Measurements from ENCODE around the gene OR8J3.

Gene OR8J3

DNA sequence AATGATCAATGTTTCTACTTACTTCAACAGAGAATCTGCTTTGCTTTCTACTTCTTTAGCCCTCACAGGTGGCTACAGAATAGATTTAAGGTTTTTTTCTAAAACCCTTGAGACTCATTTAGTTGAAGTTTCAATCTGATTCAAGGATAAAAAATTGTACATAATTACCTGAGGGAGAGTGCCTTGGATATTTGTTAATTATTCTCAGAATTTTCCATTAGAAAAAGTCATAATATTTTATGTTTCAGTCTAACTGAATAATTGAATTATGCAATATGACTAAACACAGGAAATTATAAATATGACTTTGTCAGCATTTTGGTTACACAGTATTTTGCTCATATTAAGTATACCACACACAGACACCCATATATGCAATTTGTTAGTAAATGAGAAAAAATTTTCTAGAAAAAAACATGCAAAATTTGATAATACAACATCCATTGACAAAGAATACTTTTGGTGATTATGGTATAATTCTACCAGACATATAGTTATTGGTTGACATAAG is at the start of gene OR8J3:
Gene OR8J3, minus strand, starts transcription at position 51 of the 511 bp plus-strand sequence. CDS start 2,483 bp downstream, outside the sequence.
- DNase-seq (ENCODE audit: low read depth, low spot score): no peak
- no peak within 1 kb of the TSS for H3K4me3 ChIP-seq (ENCODE audit: low read depth, low read length)
- ChIA-PET POLR2A (no interaction called here), CTCF (no interaction called here)
- TF ChIP-seq, protein P1, sequence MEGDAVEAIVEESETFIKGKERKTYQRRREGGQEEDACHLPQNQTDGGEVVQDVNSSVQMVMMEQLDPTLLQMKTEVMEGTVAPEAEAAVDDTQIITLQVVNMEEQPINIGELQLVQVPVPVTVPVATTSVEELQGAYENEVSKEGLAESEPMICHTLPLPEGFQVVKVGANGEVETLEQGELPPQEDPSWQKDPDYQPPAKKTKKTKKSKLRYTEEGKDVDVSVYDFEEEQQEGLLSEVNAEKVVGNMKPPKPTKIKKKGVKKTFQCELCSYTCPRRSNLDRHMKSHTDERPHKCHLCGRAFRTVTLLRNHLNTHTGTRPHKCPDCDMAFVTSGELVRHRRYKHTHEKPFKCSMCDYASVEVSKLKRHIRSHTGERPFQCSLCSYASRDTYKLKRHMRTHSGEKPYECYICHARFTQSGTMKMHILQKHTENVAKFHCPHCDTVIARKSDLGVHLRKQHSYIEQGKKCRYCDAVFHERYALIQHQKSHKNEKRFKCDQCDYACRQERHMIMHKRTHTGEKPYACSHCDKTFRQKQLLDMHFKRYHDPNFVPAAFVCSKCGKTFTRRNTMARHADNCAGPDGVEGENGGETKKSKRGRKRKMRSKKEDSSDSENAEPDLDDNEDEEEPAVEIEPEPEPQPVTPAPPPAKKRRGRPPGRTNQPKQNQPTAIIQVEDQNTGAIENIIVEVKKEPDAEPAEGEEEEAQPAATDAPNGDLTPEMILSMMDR (IDR thresholded peaks at IDR 0.05; ENCODE audit: insufficient read depth, low read length, missing control alignments): no peak

- CTCF ChIA-PET: no interaction called here
- TF ChIP-seq, protein P1 (IDR thresholded peaks at IDR 0.05; ENCODE audit: insufficient read depth, low read length, missing control alignments): no peak
These were observed 48.6 kb upstream of the OR8J3 start for GRCh38 chr11:56188602-56189001.

GRCh38 chr11:56183459-56183858 is 43.5 kb upstream of the OR8J3 start:
- ChIA-PET POLR2A (no interaction called here), CTCF (no interaction called here)
- no peak overlapping the region for H3K4me3 ChIP-seq (ENCODE audit: low read depth, low read length)
- TF ChIP-seq, protein P1 (IDR thresholded peaks at IDR 0.05; ENCODE audit: insufficient read depth, low read length, missing control alignments): no peak
- no peak for DNase-seq (ENCODE audit: low read depth, low spot score)

More at GRCh38 chr11:56188602-56189001, 48.6 kb upstream of the OR8J3 start:
- POLR2A ChIA-PET: no interaction called here
- DNase-seq (ENCODE audit: low read depth, low spot score): no peak
- H3K4me3 ChIP-seq (ENCODE audit: low read depth, low read length): no peak overlapping the region

DNA sequence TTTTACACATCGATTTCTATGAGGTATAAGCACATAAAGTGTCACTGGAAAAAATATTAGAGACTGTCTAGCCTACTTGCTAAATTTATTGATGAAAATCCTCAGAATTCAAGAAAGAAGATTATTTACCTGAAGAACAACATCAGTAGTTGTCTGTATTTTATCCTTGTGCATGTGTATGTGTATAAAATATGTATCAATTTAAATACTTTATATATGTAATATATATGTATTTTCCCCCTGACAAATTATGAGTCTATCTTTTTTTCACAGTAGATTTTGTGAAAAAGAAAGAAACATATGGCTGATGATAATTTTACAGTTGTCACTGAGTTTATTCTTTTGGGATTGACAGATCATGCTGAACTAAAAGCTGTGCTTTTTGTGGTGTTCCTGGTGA is 36.3 kb upstream of the OR8J3 start, which contains the start of gene OR5J2:
Gene OR5J2, plus strand, starts transcription at position 301 of the 400 bp plus-strand sequence. Its CDS starts 0 bp downstream, at position 301.
- H3K4me3 ChIP-seq (ENCODE audit: low read depth, low read length): no peak within 1 kb of the TSS
- DNase-seq (ENCODE audit: low read depth, low spot score): no peak
- CTCF ChIA-PET: no interaction called here
- POLR2A ChIA-PET: no interaction called here
- TF ChIP-seq, protein P1 (IDR thresholded peaks at IDR 0.05; ENCODE audit: insufficient read depth, low read length, missing control alignments): no peak

DNA sequence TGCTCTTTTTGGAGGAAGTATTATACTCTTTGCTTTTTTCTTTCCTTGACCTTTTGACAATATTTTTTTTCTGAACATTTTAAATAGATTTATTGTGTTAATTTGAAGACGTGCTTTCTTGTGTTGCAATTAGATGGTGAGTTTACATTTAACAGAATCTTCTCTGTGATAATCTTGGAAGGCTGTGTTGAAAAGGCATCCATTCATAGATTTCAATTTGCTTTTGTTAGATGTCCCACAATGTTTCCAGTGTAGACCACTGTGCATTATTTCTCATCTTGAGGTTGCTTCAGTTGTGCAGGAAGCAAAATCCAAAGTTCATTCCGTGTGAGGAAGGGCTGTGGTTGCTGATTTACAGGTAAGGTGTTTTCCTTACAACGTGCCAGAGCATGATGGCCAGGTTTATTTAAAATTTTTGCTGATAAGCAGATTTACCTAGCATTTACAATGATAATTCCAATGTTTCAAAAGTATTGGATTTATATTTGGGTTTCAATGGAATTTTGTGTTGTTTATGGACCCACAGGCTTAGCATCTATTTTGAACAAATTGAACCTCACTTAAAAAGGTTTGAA is 32.3 kb upstream of the OR8J3 start:
- no peak for DNase-seq (ENCODE audit: low read depth, low spot score)
- TF ChIP-seq, protein P1 (IDR thresholded peaks at IDR 0.05; ENCODE audit: insufficient read depth, low read length, missing control alignments): no peak
- POLR2A ChIA-PET: no interaction called here
- CTCF ChIA-PET: no interaction called here
- H3K4me3 ChIP-seq (ENCODE audit: low read depth, low read length): no peak overlapping the region

DNA sequence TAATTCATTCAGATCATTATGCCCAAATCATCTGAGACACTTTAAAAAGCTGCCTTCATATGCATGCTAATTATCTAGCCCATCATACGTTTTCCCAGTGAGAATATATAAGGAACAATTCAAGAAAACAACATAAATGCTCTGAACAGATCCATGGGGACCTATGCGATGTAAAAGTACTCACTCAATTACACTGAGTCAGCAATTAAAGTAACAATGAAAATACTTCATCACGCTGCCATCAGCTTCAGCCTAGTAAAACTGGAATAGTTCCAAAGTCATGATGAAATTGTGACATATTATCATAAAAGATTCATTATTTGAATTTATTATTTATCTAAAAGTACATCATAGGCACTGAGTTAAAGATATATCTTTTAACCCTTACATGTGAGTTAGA is 23.8 kb upstream of the OR8J3 start:
- DNase-seq (ENCODE audit: low read depth, low spot score): no peak
- CTCF ChIA-PET: no interaction called here
- TF ChIP-seq, protein P1 (IDR thresholded peaks at IDR 0.05; ENCODE audit: insufficient read depth, low read length, missing control alignments): no peak
- H3K4me3 ChIP-seq (ENCODE audit: low read depth, low read length): no peak overlapping the region
- POLR2A ChIA-PET: no interaction called here
